Gastroesophageal sphincter (tissue), 4 donors: ENCODE results near the gene PYCARD. TPM values are rescaled to one million over a fixed set of nuclear protein-coding genes. Genes with fewer than 3 reads are reported as not detected.

Source experiments
- ATAC-seq: fragments of 150-250 bp; one replicate; pipeline ENCODE4 v1.9.1; 2016; ENCODE audit warnings: mild to moderate bottlenecking, moderate library complexity
- H3K27ac ChIP-seq, 4 donors: fragments of 200-600 bp; sonication (generic) in 3 of 4; 1 replicate in 3 of 4; 2 replicates in 1 of 4; pipeline ENCODE4 v1.5.1; 2016 to 2019
- H3K27me3 ChIP-seq: fragments of 200-600 bp; sonication (generic); one replicate; pipeline ENCODE4 v1.5.1; 2019
- H3K36me3 ChIP-seq, 2 donors: fragments of 200-600 bp; sonication (generic); one replicate each; pipeline ENCODE4 v1.5.1; 2019; ENCODE audit warnings: control low read depth in 1 of 2
- H3K4me1 ChIP-seq, 3 donors: fragments of 200-600 bp; sonication (generic); 1 replicate in 2 of 3; 2 replicates in 1 of 3; pipeline ENCODE4 v1.5.1; 2016 to 2019; ENCODE audit warnings: control low read depth in 2 of 3
- H3K4me3 ChIP-seq, 2 donors: fragments of 200-600 bp; sonication (generic); one replicate each; pipeline ENCODE4 v1.5.1; 2019; ENCODE audit warnings: mild to moderate bottlenecking in 1 of 2, moderate library complexity in 1 of 2
- H3K9me3 ChIP-seq, 3 donors: fragments of 200-600 bp; sonication (generic); one replicate each; pipeline ENCODE4 v1.5.1; 2017 to 2019; ENCODE audit warnings: control low read depth in 2 of 3
- EP300 ChIP-seq: sonication (generic); formaldehyde crosslinking; IDR thresholded peaks from one replicate; pipeline ENCODE4 v1.6.1; 2017; ENCODE audit warnings: antibody characterized with exemption, mild to moderate bottlenecking
- POLR2A ChIP-seq, 2 donors: fragments of 450-650 bp; IDR thresholded peaks; one replicate each; pipeline ENCODE4 v1.6.1; 2017; ENCODE audit warnings: antibody characterized with exemption in 2 of 2, mild to moderate bottlenecking in 2 of 2, moderate library complexity in 1 of 2
- POLR2AphosphoS5 ChIP-seq: sonication (generic); formaldehyde crosslinking; IDR thresholded peaks from one replicate; pipeline ENCODE4 v1.6.1; 2017; ENCODE audit warnings: antibody characterized with exemption
- WGBS, 2 donors: methylation state at CpG; one replicate each; pipeline ENCODE4 v1.1.5; 2018; ENCODE audit warnings: low coverage in 1 of 2; 5-methylcytosine and 5-hydroxymethylcytosine counted together
- total RNA-seq, 4 donors: library from RNA; depleted of rRNA; stranded (reverse); fragments of >200 nt; gene quantifications; one replicate each; pipeline ENCODE4 v1.1.0, GENCODE V29; 2016
- TF ChIP-seq, protein P1 (sequence below), 4 experiments: fragments of 200-600 bp in 2 of 4; fragments of 450-650 bp in 2 of 4; sonication (generic) in 1 of 4; IDR thresholded peaks; one replicate each; pipeline ENCODE4 v1.5.1; 2017 to 2019; ENCODE audit warnings: antibody characterized with exemption in 4 of 4, mild to moderate bottlenecking in 2 of 4, moderate library complexity in 2 of 4

PYCARD gene
- total RNA-seq, 4 donors from 2014 or later, result 3.9 to 21.8 (median 11.3) TPM

DNA sequence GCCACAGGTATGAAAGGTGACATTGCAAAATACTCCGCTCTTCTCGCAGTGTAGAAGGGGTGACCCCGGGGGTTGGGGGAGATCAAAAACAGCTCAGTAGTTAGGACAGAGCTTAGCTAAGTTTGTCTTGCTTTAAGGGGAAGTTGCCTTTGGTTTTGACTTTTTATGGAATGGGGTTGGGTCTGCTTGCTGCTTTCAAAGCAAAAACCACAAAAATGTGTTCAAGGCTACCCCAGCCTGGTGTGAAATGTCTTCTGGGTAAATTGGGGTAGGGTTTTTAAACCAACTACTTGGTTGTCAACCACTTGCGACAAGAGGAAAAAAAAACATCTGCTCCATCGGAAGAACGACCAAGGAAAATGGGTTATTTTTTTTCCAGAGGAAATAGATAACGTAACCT lies 16.4 kb downstream of the PYCARD start:
- Histone ChIP-seq H3K36me3 (peaks cover 29 to 91% of the 10 kb centered on the region in 2 donors), H3K27ac (no peak overlapping the region), H3K27me3 (no peaks in the 10 kb centered on the region), H3K4me3 (no peak overlapping the region), H3K9me3 (no peaks in the 10 kb centered on the region), H3K4me1 (peaks cover 0 to 58% (median 23%) of the 10 kb centered on the region in 3 donors)
- TF ChIP-seq EP300 (no peak), POLR2AphosphoS5 (no peak), POLR2A (IDR thresholded peaks at IDR 0.05) (no peak)
- TF ChIP-seq, protein P1, sequence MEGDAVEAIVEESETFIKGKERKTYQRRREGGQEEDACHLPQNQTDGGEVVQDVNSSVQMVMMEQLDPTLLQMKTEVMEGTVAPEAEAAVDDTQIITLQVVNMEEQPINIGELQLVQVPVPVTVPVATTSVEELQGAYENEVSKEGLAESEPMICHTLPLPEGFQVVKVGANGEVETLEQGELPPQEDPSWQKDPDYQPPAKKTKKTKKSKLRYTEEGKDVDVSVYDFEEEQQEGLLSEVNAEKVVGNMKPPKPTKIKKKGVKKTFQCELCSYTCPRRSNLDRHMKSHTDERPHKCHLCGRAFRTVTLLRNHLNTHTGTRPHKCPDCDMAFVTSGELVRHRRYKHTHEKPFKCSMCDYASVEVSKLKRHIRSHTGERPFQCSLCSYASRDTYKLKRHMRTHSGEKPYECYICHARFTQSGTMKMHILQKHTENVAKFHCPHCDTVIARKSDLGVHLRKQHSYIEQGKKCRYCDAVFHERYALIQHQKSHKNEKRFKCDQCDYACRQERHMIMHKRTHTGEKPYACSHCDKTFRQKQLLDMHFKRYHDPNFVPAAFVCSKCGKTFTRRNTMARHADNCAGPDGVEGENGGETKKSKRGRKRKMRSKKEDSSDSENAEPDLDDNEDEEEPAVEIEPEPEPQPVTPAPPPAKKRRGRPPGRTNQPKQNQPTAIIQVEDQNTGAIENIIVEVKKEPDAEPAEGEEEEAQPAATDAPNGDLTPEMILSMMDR (IDR thresholded peaks at IDR 0.05), result no peak
- ATAC-seq, result no peak
- 53 to 65% methylated on average over 4 to 7 of the region's 7 CpGs for WGBS, 2 donors

- TF ChIP-seq, protein P1 (IDR thresholded peaks at IDR 0.05), result no peak
- TF ChIP-seq EP300 (no peak), POLR2A (IDR thresholded peaks at IDR 0.05) (no peak), POLR2AphosphoS5 (no peak)
- ATAC-seq, result no peak
- 46 to 51% methylated on average over 5 of the region's 5 CpGs for WGBS, 2 donors
- H3K4me3 ChIP-seq, result no peak overlapping the region
- H3K4me1 ChIP-seq, result peaks cover 0 to 60% (median 23%) of the 10 kb centered on the region in 3 donors
- H3K36me3 ChIP-seq, result peaks cover 23 to 82% of the 10 kb centered on the region in 2 donors
- H3K27ac ChIP-seq, result no peak overlapping the region
- no peaks in the 10 kb centered on the region for H3K9me3 ChIP-seq
- no peaks in the 10 kb centered on the region for H3K27me3 ChIP-seq
These were observed 17.2 kb downstream of the PYCARD start for GRCh38 chr16:31185339-31185738.

- WGBS, 2 donors, result 75 to 100% methylated on average over 1 to 4 of the region's 14 CpGs
- no peaks in the 10 kb centered on the region for H3K9me3 ChIP-seq
- H3K36me3 ChIP-seq, result peaks cover 19 to 78% of the 10 kb centered on the region in 2 donors
- H3K4me1 ChIP-seq, result peaks cover 0 to 60% (median 23%) of the 10 kb centered on the region in 3 donors
- H3K4me3 ChIP-seq, result no peak overlapping the region
- no peak for ATAC-seq
- H3K27me3 ChIP-seq, result no peaks in the 10 kb centered on the region
- TF ChIP-seq POLR2AphosphoS5, result no peak
- no peak for TF ChIP-seq EP300
- TF ChIP-seq, protein P1 (IDR thresholded peaks at IDR 0.05), result no peak
- no peak for TF ChIP-seq POLR2A (IDR thresholded peaks at IDR 0.05)
- no peak overlapping the region for H3K27ac ChIP-seq
These were observed 17.7 kb downstream of the PYCARD start for GRCh38 chr16:31184888-31185287.

GRCh38 chr16:31183432-31184428 lies 18.8 kb downstream of the PYCARD start:
- no peak for ATAC-seq
- no peaks in the 10 kb centered on the region for H3K27me3 ChIP-seq
- H3K9me3 ChIP-seq, result no peaks in the 10 kb centered on the region
- H3K27ac ChIP-seq, result no peak overlapping the region
- no peak overlapping the region for H3K4me3 ChIP-seq
- H3K4me1 ChIP-seq, result peaks cover 0 to 68% (median 29%) of the 10 kb centered on the region in 3 donors
- WGBS, 2 donors, result 64 to 70% methylated on average over 4 to 6 of the region's 10 CpGs
- H3K36me3 ChIP-seq, result peaks cover 11 to 66% of the 10 kb centered on the region in 2 donors
- no peak for TF ChIP-seq POLR2AphosphoS5
- TF ChIP-seq EP300, result no peak
- TF ChIP-seq, protein P1 (IDR thresholded peaks at IDR 0.05), result no peak
- TF ChIP-seq POLR2A (IDR thresholded peaks at IDR 0.05), result no peak
